Lung (tissue), 12 donors: ENCODE data around the gene NET1. TPM values are rescaled to one million over a fixed set of nuclear protein-coding genes. Genes with fewer than 3 reads are reported as not detected.

Experiments used
- ATAC-seq: fragments of 200-7000 bp; cut with Tn5 transposase; one replicate; pipeline ENCODE4 v1.9.1; 2020; ENCODE audit warnings: moderate number of reproducible peaks; ENCODE audit not compliant: insufficient read depth, low FRiP score
- DNase-seq, 3 donors: peaks; one replicate each; pipeline ENCODE4 v3.0.0-alpha.2; 2013 to 2017
- H3K27ac ChIP-seq, 2 donors: one replicate each; pipeline ENCODE4 v1.5.1; 2013; ENCODE audit warnings: mild to moderate bottlenecking in 2 of 2, moderate library complexity in 2 of 2, control low read depth in 1 of 2, inconsistent platforms in 1 of 2, low read depth in 1 of 2, low read length in 1 of 2
- H3K27me3 ChIP-seq, 3 donors: one replicate each; pipeline ENCODE4 v1.5.1; 2013; ENCODE audit warnings: low read length in 2 of 3; ENCODE audit not compliant: control insufficient read depth in 3 of 3, insufficient read depth in 3 of 3
- H3K36me3 ChIP-seq, 4 donors: one replicate each; pipeline ENCODE4 v1.5.1; 2013; ENCODE audit warnings: low read length in 4 of 4, mild to moderate bottlenecking in 1 of 4, moderate library complexity in 1 of 4; ENCODE audit not compliant: control insufficient read depth in 4 of 4, insufficient read depth in 4 of 4
- H3K4me1 ChIP-seq, 5 donors: one replicate each; pipeline ENCODE4 v1.5.1; 2013; ENCODE audit warnings: low read length in 5 of 5, mild to moderate bottlenecking in 2 of 5, moderate library complexity in 1 of 5; ENCODE audit not compliant: control insufficient read depth in 5 of 5, insufficient read depth in 5 of 5
- H3K4me3 ChIP-seq: one replicate; pipeline ENCODE4 v1.5.1; 2013; ENCODE audit warnings: mild to moderate bottlenecking, control low read depth, moderate library complexity
- H3K9ac ChIP-seq, 2 donors: one replicate each; pipeline ENCODE4 v1.5.1; 2013; ENCODE audit warnings: low read length in 2 of 2, control low read depth in 1 of 2; ENCODE audit not compliant: insufficient read depth in 1 of 2
- H3K9me3 ChIP-seq, 4 donors: one replicate each; pipeline ENCODE4 v1.5.1; 2013; ENCODE audit warnings: low read length in 3 of 4, mild to moderate bottlenecking in 1 of 4, moderate library complexity in 1 of 4; ENCODE audit not compliant: control insufficient read depth in 4 of 4, insufficient read depth in 3 of 4
- CTCF ChIP-seq: IDR thresholded peaks from 2 replicates; pipeline ENCODE4 v1.5.1; 2012; ENCODE audit warnings: mild to moderate bottlenecking; ENCODE audit errors: control extremely low read depth, extremely low read depth
- WGBS, 2 donors: extraction: QIAGEN DNeasy Blood & Tissue Kit; methylation state at CpG; one replicate each; pipeline ENCODE4 v1.1.7; 2013; 5-methylcytosine and 5-hydroxymethylcytosine counted together
- polyA plus RNA-seq, 2 donors: library from polyadenylated mRNA; stranded (reverse); fragments of 200-250 nt; gene quantifications; one replicate each; pipeline ENCODE4 v1.2.1, GENCODE V29; 2013
- total RNA-seq, 2 donors: library from RNA; depleted of rRNA in 1 of 2; stranded (reverse); fragments of >200 nt in 1 of 2; gene quantifications; one replicate each; pipeline ENCODE4 v1.2.1, GENCODE V29; 2014 to 2021
- donor health status: control.
- donor health status: control.
- donor health status: Bipolar disorder and iron deficiency.
- donor health status: healthy.
- donor health status: DM: yes; HTN: yes; CAD: no.

NET1 gene
- total and polyA plus RNA-seq, 4 donors: 17.4 to 98.7 (median 35.9) TPM

GRCh38 chr10:5503477-5503835, 91.1 kb downstream of the NET1 start:
- 64 to 85% methylated on average over 3 of the region's 3 CpGs for WGBS, 2 donors
- no peaks in the 10 kb centered on the region for H3K9me3 ChIP-seq
- H3K9ac ChIP-seq: no peak overlapping the region
- no peak overlapping the region for H3K4me3 ChIP-seq
- H3K4me1 ChIP-seq: peaks cover 0 to 40% (median 14%) of the 10 kb centered on the region in 5 donors
- no peaks in the 10 kb centered on the region for H3K27me3 ChIP-seq
- peak overlapping the region in 1 of 2 donors; percentile 59 for H3K27ac ChIP-seq
- no peak for TF ChIP-seq CTCF
- DNase-seq: peak; percentile 69 to 88 (median 76)
- H3K36me3 ChIP-seq: no peaks in the 10 kb centered on the region
- ATAC-seq: peak; percentile 48

GRCh38 chr10:5504146-5505072, 92.1 kb downstream of the NET1 start:
- H3K36me3 ChIP-seq: no peaks in the 10 kb centered on the region
- H3K27me3 ChIP-seq: no peaks in the 10 kb centered on the region
- no peak overlapping the region for H3K9ac ChIP-seq
- H3K27ac ChIP-seq: peak overlapping the region in 1 of 2 donors; percentile 59
- ATAC-seq (no peak), DNase-seq (peak in 1 of 3 donors; percentile 6)
- no peak for TF ChIP-seq CTCF
- H3K9me3 ChIP-seq: no peaks in the 10 kb centered on the region
- no peak overlapping the region for H3K4me3 ChIP-seq
- peaks cover 0 to 40% (median 14%) of the 10 kb centered on the region in 5 donors for H3K4me1 ChIP-seq
- 71 to 74% methylated on average over 18 of the region's 18 CpGs for WGBS, 2 donors

GRCh38 chr10:5506246-5506645, 93.9 kb downstream of the NET1 start:
- no peak for ATAC-seq
- Histone ChIP-seq H3K9ac (no peak overlapping the region), H3K9me3 (no peaks in the 10 kb centered on the region), H3K27ac (no peak overlapping the region), H3K36me3 (no peaks in the 10 kb centered on the region), H3K27me3 (no peaks in the 10 kb centered on the region), H3K4me1 (peaks cover 0 to 31% (median 14%) of the 10 kb centered on the region in 5 donors), H3K4me3 (no peak overlapping the region)
- no peak for TF ChIP-seq CTCF
- 53 to 67% methylated on average over 2 of the region's 2 CpGs for WGBS, 2 donors
- DNase-seq: no peak
